Activated naive CD4-positive, alpha-beta T cell treated with anti-CD3 and anti-CD28 coated beads, Interleukin-2, amount 10 ng/mL, durations not matched to agents 7 days and 5 days (primary cell): ENCODE data around the gene GOLGA6L7.

ENCODE experiments used
- CTCF ChIA-PET: fragments of 350-600 bp; sonication (Branson Sonifier 250); formaldehyde crosslinking; loops from one replicate; lab custom pipeline; 2021; ENCODE audit warnings: antibody characterized with exemption; lab: Charles Lee
- DNase-seq: peaks from one replicate; pipeline ENCODE4 v3.0.0-alpha.2; 2020
- H3K27ac Mint-ChIP-seq: one replicate; pipeline ENCODE4 v1.8.0; 2021; ENCODE audit warnings: mild to moderate bottlenecking, moderate library complexity, mixed read lengths
- H3K27me3 Mint-ChIP-seq: one replicate; pipeline ENCODE4 v1.8.0; 2021; ENCODE audit warnings: mild to moderate bottlenecking, mixed read lengths
- H3K36me3 Mint-ChIP-seq: one replicate; pipeline ENCODE4 v1.8.0; 2021; ENCODE audit warnings: mixed read lengths
- H3K4me1 Mint-ChIP-seq: one replicate; pipeline ENCODE4 v1.8.0; 2021; ENCODE audit warnings: mixed read lengths
- H3K4me3 Mint-ChIP-seq: one replicate; pipeline ENCODE4 v1.8.0; 2021; ENCODE audit warnings: mild to moderate bottlenecking, moderate library complexity, mixed read lengths
- H3K9me3 Mint-ChIP-seq: one replicate; pipeline ENCODE4 v1.8.0; 2021; ENCODE audit warnings: mixed read lengths

GOLGA6L7 gene

DNA sequence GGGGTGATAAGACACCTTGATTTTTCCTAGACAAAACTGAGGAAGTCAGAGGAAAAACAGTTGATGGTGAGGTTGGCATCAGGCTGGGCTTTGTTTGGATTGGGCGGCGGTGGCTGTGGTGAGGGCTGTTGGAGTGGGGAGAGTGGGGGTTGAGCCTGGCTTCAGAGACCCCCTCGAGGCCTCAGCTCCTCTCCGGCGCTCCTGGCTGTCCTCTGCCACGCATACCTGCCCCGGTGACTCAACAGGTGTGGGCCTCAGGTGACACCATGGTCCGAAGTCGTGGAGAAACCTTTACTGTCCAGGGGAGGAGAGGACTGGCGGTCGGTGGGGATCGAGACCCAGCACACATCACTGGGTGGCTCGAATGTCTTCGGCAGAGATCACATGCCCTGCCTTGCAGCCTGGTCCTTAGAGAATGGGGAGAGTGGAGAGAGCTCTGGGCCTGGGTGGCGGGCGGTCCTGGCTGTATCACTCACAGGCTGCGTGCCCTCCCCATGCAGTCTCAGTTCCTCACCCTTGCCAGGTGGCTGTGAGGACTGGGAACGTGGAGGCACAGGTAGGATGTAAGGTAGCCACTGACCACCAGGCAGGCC lies 40.0 kb upstream of the GOLGA6L7 start:
- Mint-ChIP-seq H3K27ac (peak overlapping the region; percentile 74), H3K36me3 (peaks cover 8% of the 10 kb centered on the region), H3K4me3 (no peak overlapping the region), H3K9me3 (no peaks in the 10 kb centered on the region), H3K4me1 (peaks cover 61% of the 10 kb centered on the region), H3K27me3 (peaks cover 49% of the 10 kb centered on the region)
- CTCF ChIA-PET = interaction anchor here (1.6 kb wide), 1 partner anchor 214 kb away, joined by 3 read pairs; no protein-coding TSS in a partner anchor
- DNase-seq = no peak

DNA sequence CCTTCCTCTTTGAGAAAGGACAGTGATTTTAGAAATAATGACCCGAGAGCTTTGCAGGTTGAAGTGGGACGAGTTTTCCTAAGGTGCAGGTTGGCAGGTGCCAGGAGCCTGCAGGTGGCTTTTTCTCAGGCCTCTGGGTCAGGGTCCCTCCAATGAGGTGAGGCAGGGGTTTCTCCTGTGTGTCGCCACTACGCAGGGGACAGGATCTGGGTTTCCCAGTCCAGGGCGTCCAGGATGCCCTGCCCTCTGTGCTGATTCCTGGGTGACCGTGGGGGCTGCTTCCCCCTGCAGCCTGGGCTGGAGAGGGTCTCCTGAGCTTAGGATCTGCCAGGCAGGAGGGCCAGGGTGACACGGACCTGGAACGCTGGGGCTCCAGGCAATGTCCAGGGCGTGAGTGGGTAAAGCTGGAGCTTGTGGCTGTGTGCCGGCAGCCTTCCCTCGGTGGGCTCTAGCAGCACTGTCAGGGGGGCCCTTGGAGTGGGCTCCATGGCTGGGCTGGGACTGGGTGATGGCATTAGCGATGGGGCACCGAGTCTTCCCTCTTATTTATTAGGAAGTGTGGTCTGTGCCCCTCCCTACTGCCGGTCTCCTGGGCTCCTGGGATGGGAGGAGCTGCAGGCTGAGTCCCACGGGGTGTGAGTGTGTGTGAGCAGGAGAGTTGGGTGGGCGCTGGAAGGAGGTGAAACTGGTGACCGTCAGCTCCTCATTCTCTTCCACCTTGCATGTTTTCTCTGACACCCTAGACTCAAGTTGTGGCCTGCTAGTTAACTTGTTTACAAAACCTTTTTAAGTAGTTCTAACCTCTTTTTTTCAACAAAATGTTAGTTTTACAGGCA lies 39.1 kb upstream of the GOLGA6L7 start:
- no peak for DNase-seq
- CTCF ChIA-PET = interaction anchor here (1.6 kb wide), 1 partner anchor 215 kb away, joined by 3 read pairs; no protein-coding TSS in a partner anchor
- peaks cover 8% of the 10 kb centered on the region for H3K36me3 Mint-ChIP-seq
- H3K27me3 Mint-ChIP-seq = peaks cover 52% of the 10 kb centered on the region
- H3K4me1 Mint-ChIP-seq = peaks cover 54% of the 10 kb centered on the region
- H3K27ac Mint-ChIP-seq = peak overlapping the region; percentile 74
- no peaks in the 10 kb centered on the region for H3K9me3 Mint-ChIP-seq
- peak overlapping the region; percentile 77 for H3K4me3 Mint-ChIP-seq

DNA sequence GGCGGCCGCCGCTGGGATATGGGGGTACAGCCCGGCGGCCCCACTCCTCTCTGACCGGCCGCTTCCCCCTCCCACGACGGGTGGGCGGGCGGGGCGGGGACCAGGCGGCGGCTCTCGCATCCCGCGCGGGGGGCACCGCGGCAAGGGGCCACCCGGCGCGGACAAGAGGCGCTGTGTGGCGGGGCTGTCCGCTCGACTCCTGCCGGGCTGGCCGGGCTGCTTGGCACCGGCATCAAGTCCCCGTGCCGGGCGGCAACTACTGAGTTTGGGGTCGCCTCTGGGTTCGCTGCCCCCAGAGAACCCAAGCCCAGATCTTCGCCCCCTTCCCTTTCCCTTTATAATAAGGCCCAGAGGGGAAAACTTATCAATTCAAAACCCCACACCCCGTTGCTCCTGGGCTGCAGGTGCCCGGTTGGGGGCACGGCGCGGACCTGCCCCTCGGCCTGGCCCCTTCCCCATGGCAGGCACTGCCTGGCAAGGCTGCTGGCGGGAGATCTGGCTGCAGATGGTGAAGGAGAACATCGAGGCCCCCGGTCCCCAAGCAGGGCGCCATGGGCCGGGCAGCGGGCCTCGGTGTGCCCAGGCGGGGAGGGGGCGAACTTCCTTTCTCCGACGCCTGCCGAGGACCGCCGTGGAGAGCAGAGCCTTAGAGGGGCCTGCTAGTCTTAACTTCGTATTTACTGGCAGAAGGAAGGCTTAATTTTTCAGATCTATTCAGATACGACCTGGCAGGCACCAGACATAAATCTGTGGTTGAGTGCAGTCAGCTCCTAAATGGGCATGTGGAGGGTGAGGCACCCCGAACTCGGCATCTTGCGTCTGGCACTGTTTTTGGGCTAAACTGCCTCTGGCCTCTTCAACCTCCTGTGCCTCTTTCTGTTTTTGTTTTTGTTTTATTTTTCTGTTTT lies 38.2 kb upstream of the GOLGA6L7 start:
- Mint-ChIP-seq H3K27me3 (peaks cover 52% of the 10 kb centered on the region), H3K4me3 (peak overlapping the region; percentile 77), H3K9me3 (no peaks in the 10 kb centered on the region), H3K4me1 (peaks cover 50% of the 10 kb centered on the region), H3K36me3 (peaks cover 8% of the 10 kb centered on the region), H3K27ac (no peak overlapping the region)
- CTCF ChIA-PET = interaction anchor here (1.6 kb wide), 1 partner anchor 216 kb away, joined by 3 read pairs; no protein-coding TSS in a partner anchor
- peak; percentile 36 for DNase-seq

DNA sequence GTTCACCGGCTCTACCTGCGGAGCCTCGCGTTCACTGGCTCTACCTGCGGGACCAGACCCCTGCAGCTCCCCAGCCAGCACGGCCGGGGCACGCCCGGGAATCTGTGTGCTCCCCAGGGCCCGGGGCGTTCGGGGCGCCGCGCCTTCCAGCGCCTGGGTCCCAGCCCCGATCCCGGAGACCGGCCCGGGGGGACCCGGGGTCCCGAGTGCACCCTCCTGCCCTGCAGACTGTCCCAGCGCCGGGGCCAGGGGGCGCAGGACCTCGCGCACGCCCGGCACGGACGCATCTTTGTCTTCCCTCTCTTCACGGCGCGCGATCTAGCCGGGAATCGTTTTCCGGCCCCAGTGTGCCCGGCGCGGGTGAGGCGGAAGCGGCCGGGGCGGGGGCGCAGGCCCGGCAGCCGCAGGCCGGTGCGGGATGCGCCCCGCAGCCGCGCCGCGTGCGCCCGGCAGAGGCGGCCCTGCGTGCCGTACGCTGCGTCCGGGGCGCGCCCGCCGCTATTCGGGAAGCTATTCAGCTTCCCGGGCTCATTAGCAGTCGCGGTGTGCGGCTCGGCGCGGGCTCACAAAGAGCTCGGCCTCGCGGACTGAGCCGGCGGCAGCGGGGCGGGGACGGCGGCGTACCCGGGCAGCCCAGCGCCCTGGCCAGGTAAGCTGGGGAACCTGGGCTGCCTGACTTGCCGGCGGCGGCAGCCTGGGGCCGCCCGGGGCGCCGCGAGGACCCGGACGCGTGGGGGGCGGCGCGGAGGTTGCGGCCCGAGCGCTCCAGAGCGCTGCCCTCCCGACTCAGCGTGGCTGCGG lies 37.4 kb upstream of the GOLGA6L7 start, which contains the start of gene APBA2:
Gene APBA2 (plus strand): TSS at position 345 of the 801 bp plus-strand sequence. CDS start 167,911 bp downstream, outside the sequence.
- H3K9me3 Mint-ChIP-seq = no peaks in the 10 kb centered on the region
- no peak within 1 kb of the TSS for H3K27ac Mint-ChIP-seq
- peaks cover 42% of the 10 kb centered on the region for H3K4me1 Mint-ChIP-seq
- peak within 1 kb of the TSS; percentile 77 for H3K4me3 Mint-ChIP-seq
- peaks cover 8% of the 10 kb centered on the region for H3K36me3 Mint-ChIP-seq
- peaks cover 52% of the 10 kb centered on the region for H3K27me3 Mint-ChIP-seq
- DNase-seq = peak; percentile 65
- CTCF ChIA-PET = no interaction called here

DNA sequence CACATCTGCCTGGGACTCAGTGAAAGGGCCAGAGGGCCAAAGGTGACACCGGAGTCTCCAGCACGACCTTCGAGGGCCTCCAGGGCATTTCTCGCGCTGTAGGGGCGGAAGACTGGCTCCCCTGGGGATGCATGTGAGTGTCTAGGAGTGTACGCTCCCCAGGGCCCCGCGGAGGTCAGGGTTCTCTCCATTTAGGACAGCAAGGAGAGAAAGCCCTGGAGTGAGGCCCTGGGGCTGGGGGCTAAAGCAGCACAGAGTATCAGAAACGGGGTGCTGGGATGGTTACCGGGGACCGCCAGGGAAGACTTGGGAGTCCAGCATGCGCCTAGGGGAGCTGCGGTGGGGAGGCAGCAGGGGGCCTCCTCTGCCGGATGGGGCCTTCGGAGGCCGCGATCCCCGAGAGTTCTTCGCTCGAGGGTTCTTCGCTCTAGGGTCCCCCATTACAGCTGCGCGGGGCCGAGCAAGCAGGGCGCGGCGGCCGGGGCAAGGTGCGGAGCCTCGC lies 36.7 kb upstream of the GOLGA6L7 start:
- CTCF ChIA-PET = no interaction called here
- peaks cover 36% of the 10 kb centered on the region for H3K4me1 Mint-ChIP-seq
- H3K9me3 Mint-ChIP-seq = no peaks in the 10 kb centered on the region
- H3K36me3 Mint-ChIP-seq = peaks cover 5% of the 10 kb centered on the region
- no peak overlapping the region for H3K27ac Mint-ChIP-seq
- peak overlapping the region; percentile 58 for H3K4me3 Mint-ChIP-seq
- no peak for DNase-seq
- H3K27me3 Mint-ChIP-seq = peaks cover 54% of the 10 kb centered on the region

DNA sequence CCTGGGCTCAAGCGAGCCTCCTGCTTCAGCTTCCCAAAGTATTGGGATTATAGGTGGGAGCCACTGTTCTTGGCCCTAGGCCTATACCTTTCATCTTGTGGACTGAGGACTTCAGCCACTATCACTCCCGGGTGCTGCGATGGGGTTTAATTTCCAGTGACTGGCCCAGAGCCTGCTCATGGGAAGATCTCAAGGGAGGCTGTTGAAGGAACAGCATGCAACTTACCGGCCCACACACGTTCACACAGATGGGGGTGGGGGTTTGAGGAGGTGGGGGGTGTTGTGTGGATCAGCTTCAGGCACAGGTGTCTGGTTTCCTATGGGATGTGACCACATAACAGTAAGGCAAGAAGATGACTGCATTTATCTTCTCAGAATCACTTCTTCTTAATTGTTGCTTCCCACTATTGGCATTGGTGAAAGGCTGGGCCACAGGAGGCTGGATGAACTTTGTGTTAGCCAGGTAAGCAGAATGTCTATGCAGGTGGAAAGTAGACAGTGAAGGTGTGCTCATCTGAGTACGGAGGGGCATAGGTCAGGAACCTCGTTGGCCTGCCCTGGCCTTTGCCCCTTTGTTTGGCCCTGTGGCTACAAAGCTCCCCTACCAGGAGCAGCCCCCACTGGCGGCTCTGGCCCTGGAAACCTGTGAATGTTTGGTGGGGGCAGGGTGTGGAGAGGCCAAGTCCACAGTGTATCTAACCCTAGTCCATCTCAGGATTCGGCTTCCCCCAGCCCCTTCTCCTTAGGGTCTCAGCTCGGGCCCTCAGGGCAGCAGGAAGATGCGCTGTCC lies 35.9 kb upstream of the GOLGA6L7 start:
- Mint-ChIP-seq H3K9me3 (no peaks in the 10 kb centered on the region), H3K4me1 (peaks cover 27% of the 10 kb centered on the region), H3K36me3 (peaks cover under 1% of the 10 kb centered on the region), H3K4me3 (peak overlapping the region; percentile 58), H3K27me3 (peaks cover 60% of the 10 kb centered on the region), H3K27ac (no peak overlapping the region)
- CTCF ChIA-PET = no interaction called here
- DNase-seq = no peak

DNA sequence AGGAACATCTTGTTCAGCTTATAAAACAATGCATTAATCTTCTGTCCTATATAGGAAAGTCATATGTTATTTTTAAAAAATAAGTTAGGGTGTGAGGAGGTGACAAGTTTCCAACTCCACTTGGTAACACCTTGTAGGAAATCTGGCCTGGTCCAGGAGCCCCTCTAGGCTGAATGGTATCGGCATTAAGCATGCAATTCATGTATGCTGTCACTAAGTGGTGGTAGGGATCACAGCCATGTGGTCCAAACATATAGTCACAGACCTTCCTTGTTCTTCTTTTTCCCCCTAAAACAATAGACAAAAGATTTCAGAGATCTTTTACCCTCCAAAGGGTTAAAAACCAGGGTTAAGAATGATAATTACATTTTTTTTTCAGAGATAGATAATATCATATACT lies 33.2 kb upstream of the GOLGA6L7 start:
- Mint-ChIP-seq H3K27ac (no peak overlapping the region), H3K4me3 (no peak overlapping the region), H3K27me3 (peaks cover 57% of the 10 kb centered on the region), H3K36me3 (no peaks in the 10 kb centered on the region), H3K9me3 (no peaks in the 10 kb centered on the region), H3K4me1 (peaks cover 2% of the 10 kb centered on the region)
- CTCF ChIA-PET = interaction anchor here (0.8 kb wide), 1 partner anchor 93 kb away, joined by 3 read pairs; no protein-coding TSS in a partner anchor
- no peak for DNase-seq

DNA sequence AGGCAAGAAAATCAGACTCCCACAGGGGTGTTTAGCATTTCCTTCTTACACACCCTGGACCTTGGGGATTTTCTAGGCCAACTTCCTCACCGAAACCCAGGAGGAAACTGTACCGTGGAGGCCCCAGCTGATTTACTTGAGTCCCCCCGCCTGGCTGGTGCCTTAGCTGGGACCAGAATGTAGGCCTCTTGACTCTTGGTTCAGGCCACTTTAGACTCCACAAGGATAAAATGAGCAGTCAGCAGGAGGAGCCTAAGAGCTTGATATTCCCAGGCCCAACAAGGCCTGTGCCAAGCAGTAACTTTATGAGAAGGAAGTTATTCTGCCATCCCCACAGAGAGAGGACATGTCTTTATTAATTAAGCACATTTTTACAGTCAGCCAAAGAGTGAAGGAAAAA lies 32.7 kb upstream of the GOLGA6L7 start:
- Mint-ChIP-seq H3K27ac (no peak overlapping the region), H3K4me1 (peaks cover 3% of the 10 kb centered on the region), H3K36me3 (no peaks in the 10 kb centered on the region), H3K9me3 (no peaks in the 10 kb centered on the region), H3K27me3 (peaks cover 58% of the 10 kb centered on the region), H3K4me3 (no peak overlapping the region)
- CTCF ChIA-PET = interaction anchor here (0.8 kb wide), 1 partner anchor 93 kb away, joined by 3 read pairs; no protein-coding TSS in a partner anchor
- DNase-seq = no peak

DNA sequence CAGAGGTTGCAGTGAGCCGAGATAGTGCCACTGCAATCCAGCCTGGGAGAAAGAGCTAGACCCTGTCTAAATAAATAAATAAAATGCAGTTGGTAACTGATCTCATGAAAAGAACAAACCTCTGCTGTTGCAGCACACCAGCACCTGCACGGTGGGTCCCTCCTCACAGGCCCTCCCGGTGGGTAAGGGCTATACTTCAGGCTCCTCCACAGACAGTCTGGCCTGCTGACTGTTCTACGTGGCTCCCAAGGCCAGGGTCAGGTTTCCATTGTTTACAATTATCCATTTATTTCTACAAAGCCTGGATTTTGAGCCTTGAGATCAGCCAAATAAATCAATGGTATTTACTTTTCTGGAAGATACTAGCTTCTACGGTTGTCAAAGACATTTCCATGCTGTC lies 32.2 kb upstream of the GOLGA6L7 start:
- Mint-ChIP-seq H3K27ac (no peak overlapping the region), H3K27me3 (peaks cover 60% of the 10 kb centered on the region), H3K9me3 (no peaks in the 10 kb centered on the region), H3K4me3 (no peak overlapping the region), H3K36me3 (no peaks in the 10 kb centered on the region), H3K4me1 (peaks cover 7% of the 10 kb centered on the region)
- CTCF ChIA-PET = no interaction called here
- DNase-seq = no peak

DNA sequence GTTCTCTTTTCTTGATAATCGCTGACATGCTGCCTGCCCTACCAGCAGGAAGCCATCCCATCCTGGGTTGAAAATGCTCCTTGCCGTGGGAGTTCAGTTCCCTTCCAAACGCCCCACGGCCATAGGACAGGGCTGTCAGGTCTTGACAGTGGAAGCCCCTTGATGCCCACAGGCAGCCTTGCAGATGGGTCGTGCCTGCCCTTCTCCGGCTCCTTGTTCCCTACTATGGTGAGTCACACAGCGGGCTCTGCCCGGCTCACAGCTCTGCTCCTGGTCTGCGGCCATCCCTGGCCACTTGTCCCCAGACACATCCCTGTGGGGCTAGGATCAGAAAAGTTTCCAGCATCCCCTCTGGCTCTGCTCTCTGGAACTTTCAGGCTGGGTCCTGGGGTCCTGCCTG lies 31.1 kb upstream of the GOLGA6L7 start:
- Mint-ChIP-seq H3K4me1 (peaks cover 7% of the 10 kb centered on the region), H3K4me3 (no peak overlapping the region), H3K27me3 (peaks cover 53% of the 10 kb centered on the region), H3K9me3 (no peaks in the 10 kb centered on the region), H3K36me3 (no peaks in the 10 kb centered on the region), H3K27ac (no peak overlapping the region)
- CTCF ChIA-PET = no interaction called here
- DNase-seq = no peak

DNA sequence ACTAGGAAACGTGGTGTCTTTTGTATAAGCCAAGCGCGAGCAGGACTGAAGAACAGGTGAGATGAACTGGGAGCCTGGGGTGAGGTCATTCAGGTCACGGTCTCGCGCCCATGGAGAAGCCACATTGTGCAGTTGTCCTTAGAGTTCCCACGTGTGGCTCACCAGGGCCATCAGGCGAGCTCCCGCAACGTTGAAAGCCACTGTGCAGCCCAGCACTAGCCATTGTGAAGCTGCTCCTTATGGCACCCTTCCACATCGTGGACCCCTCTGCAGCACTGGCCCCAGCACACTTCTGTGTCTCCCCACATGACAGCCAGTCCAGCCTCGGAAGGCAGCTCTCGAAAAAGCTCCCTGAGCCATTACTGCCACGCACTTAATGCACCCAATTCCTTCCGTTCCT lies 29.8 kb upstream of the GOLGA6L7 start:
- Mint-ChIP-seq H3K27me3 (peaks cover 52% of the 10 kb centered on the region), H3K4me1 (peaks cover 7% of the 10 kb centered on the region), H3K36me3 (no peaks in the 10 kb centered on the region), H3K4me3 (no peak overlapping the region), H3K27ac (no peak overlapping the region), H3K9me3 (no peaks in the 10 kb centered on the region)
- CTCF ChIA-PET = no interaction called here
- no peak for DNase-seq

DNA sequence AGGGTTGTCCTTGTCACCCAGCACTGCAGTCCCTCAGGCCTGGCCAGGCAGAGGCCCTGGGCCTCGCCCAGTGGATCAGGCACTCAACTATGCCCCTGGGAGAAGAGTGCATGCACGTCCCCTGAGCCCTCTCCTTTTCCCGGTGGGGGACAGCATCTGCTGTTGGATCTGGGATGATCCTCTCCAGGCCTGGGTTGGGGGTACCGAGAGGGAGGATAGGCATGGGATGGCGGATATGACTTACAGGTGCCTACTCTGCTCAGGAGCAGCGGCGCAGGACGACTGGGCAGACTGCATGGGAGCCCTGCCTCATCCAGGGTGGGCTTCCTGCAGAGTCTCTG lies 28.4 kb upstream of the GOLGA6L7 start:
- H3K27ac Mint-ChIP-seq = no peak overlapping the region
- no peak overlapping the region for H3K4me3 Mint-ChIP-seq
- peaks cover 54% of the 10 kb centered on the region for H3K27me3 Mint-ChIP-seq
- H3K4me1 Mint-ChIP-seq = peaks cover 7% of the 10 kb centered on the region
- no peaks in the 10 kb centered on the region for H3K36me3 Mint-ChIP-seq
- no peak for DNase-seq
- no peaks in the 10 kb centered on the region for H3K9me3 Mint-ChIP-seq
- CTCF ChIA-PET = no interaction called here
